Neural progenitor cell (in vitro differentiated cells): ENCODE results near the gene WDR43.

Experiments used
- EZH2phosphoT487 ChIP-seq: fragments of 200-600 bp; sonication (generic); IDR thresholded peaks from 2 replicates; pipeline ENCODE4 v1.6.1; 2017; ENCODE audit warnings: antibody characterized with exemption
- TF ChIP-seq, protein P1 (sequence below): fragments of 200-600 bp; sonication (generic); IDR thresholded peaks from 2 replicates; pipeline ENCODE4 v1.5.1; 2017; ENCODE audit warnings: antibody characterized with exemption, mild to moderate bottlenecking

DNA sequence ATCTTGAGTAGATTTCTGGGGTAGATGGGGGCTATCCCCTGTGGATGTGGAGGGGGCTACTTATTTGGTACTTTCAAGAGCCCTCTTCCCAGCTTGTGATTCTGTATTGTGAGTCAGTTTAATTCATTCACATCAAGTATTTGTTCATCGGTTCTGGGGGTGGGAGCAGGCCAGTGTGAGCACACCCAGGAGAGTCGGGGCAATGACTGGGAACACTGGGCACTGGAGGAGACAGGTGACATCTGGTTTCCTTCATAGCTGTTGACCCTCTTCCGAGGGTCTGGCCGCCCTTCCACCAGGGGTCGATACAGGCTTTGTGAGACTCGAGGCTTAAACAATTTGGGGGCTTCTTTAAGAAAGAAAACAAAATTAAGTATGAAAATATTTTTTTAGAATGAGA is 84.1 kb downstream of the WDR43 start:
- TF ChIP-seq, protein P1, sequence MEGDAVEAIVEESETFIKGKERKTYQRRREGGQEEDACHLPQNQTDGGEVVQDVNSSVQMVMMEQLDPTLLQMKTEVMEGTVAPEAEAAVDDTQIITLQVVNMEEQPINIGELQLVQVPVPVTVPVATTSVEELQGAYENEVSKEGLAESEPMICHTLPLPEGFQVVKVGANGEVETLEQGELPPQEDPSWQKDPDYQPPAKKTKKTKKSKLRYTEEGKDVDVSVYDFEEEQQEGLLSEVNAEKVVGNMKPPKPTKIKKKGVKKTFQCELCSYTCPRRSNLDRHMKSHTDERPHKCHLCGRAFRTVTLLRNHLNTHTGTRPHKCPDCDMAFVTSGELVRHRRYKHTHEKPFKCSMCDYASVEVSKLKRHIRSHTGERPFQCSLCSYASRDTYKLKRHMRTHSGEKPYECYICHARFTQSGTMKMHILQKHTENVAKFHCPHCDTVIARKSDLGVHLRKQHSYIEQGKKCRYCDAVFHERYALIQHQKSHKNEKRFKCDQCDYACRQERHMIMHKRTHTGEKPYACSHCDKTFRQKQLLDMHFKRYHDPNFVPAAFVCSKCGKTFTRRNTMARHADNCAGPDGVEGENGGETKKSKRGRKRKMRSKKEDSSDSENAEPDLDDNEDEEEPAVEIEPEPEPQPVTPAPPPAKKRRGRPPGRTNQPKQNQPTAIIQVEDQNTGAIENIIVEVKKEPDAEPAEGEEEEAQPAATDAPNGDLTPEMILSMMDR: no peak
- TF ChIP-seq EZH2phosphoT487: no peak
